Progenitor cell of endocrine pancreas (in vitro differentiated cells): Measurements from ENCODE around the gene SPACA1. TPM values are rescaled to one million over a fixed set of nuclear protein-coding genes. Genes with fewer than 3 reads are reported as not detected.

Experiments
- DNase-seq: peaks from one replicate; pipeline ENCODE4 v3.0.0; 2021; ENCODE audit warnings: low spot score; ENCODE audit not compliant: unreplicated experiment
- H3K27ac Mint-ChIP-seq: 2 replicates; pipeline ENCODE4 v1.8.0; 2021; ENCODE audit warnings: mild to moderate bottlenecking, moderate library complexity, mixed read lengths
- H3K27me3 Mint-ChIP-seq: 2 replicates; pipeline ENCODE4 v1.8.0; 2021; ENCODE audit warnings: mixed read lengths
- H3K36me3 Mint-ChIP-seq: 2 replicates; pipeline ENCODE4 v1.8.0; 2022; ENCODE audit warnings: mixed read lengths; ENCODE audit not compliant: insufficient read depth
- H3K4me1 Mint-ChIP-seq: 2 replicates; pipeline ENCODE4 v1.8.0; 2021; ENCODE audit warnings: low read depth, mixed read lengths
- H3K4me3 Mint-ChIP-seq: 2 replicates; pipeline ENCODE4 v1.8.0; 2021; ENCODE audit warnings: low read depth, mild to moderate bottlenecking, moderate library complexity, mixed read lengths
- H3K9me3 Mint-ChIP-seq: 2 replicates; pipeline ENCODE4 v1.8.0; 2021; ENCODE audit warnings: low read depth, mixed read lengths
- CTCF ChIP-seq: fragments of 200-600 bp; sonication (generic); IDR thresholded peaks from one replicate; pipeline ENCODE4 v1.5.0; 2021; ENCODE audit warnings: antibody characterized with exemption, mild to moderate bottlenecking; ENCODE audit not compliant: unreplicated experiment
- total RNA-seq: library from RNA; stranded (reverse); gene quantifications from 2 replicates; pipeline ENCODE4 v1.2.1, GENCODE V29; 2021

The SPACA1 gene
- total RNA-seq, 1 donor from 2014 or later, result not detected

GRCh38 chr6:88031550-88031949 lies 16.1 kb upstream of the SPACA1 start:
- DNase-seq, result no peak
- peaks cover 56% of the 10 kb centered on the region for H3K9me3 Mint-ChIP-seq
- no peak overlapping the region for H3K27ac Mint-ChIP-seq
- no peaks in the 10 kb centered on the region for H3K27me3 Mint-ChIP-seq
- H3K36me3 Mint-ChIP-seq, result peaks cover 9% of the 10 kb centered on the region
- no peak for TF ChIP-seq CTCF
- peaks cover 2% of the 10 kb centered on the region for H3K4me1 Mint-ChIP-seq
- no peak overlapping the region for H3K4me3 Mint-ChIP-seq

DNA sequence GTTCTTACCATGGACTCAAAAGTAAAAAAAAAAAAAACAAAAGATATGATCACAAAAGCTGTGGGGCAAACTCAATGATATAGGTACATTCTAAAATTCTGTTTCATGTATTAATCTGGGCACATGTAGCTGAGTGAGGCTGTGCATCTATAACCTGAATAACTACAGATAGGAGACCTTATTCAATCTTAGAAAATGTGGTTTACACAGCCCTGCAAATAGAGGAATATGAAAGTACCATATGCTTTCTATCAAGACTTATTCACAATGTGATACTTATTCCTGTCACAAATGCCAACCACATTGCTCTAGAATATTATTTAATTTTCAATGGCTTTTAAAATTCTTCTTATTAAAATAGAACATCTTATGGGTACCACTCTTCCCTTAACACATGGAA lies 3.1 kb upstream of the SPACA1 start:
- no peaks in the 10 kb centered on the region for H3K27me3 Mint-ChIP-seq
- H3K4me3 Mint-ChIP-seq, result no peak overlapping the region
- no peak for DNase-seq
- no peak overlapping the region for H3K27ac Mint-ChIP-seq
- H3K4me1 Mint-ChIP-seq, result peaks cover 10% of the 10 kb centered on the region
- H3K9me3 Mint-ChIP-seq, result peaks cover 14% of the 10 kb centered on the region
- TF ChIP-seq CTCF, result no peak
- peaks cover 11% of the 10 kb centered on the region for H3K36me3 Mint-ChIP-seq

DNA sequence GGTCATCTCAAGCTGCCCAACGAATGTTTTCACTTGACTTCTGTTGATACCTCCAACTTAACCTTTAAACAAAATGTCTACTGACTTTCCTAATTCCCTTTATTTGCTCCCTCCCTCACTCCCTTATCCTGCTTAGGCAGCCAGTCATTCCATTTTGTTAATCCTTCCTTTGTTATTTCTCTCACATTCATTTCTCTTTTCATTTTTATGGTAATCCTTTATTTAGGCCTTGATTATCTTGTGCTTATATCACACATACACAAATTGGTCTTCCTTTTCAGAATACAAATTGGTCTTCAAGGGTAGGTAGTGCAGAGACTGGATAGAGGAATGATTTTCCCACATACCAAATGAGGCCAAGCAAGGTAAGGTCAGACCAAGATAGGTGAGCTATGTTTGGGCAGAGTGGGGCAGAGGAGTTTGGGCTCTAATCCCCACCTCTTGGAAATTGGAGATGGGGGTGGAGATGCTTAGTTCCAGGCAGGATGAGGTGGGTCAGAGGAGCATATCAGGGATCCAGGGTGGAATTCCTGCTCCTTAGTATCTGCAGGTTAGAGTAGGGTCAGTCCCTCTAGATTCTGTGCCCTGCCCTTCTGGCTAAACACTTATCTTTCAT lies 2.0 kb upstream of the SPACA1 start:
- Mint-ChIP-seq H3K27ac (no peak overlapping the region), H3K27me3 (no peaks in the 10 kb centered on the region), H3K4me1 (peaks cover 10% of the 10 kb centered on the region), H3K9me3 (peaks cover 18% of the 10 kb centered on the region), H3K4me3 (no peak overlapping the region), H3K36me3 (peaks cover 11% of the 10 kb centered on the region)
- no peak for TF ChIP-seq CTCF
- DNase-seq, result no peak

DNA sequence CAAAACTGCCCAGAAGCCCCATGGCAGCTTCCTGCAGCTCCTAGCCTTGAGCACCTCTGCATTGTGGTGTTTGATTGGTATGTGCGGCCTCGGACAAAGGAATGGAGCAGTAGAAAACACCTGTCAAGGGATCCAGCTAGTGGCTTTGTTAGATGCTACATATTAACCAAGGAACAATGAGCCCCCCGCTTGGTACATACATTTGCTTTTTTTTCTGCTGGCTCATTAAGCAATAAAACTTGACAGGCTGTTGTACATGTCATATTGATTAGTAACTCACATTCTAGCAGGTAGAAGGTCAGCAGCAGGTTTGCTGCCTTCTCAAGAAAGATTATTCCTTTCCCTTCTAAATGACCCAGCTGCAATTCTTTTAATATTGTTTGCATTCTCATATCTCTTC lies 937 bp downstream of the SPACA1 start:
- peaks cover 11% of the 10 kb centered on the region for H3K36me3 Mint-ChIP-seq
- peak overlapping the region; percentile 19 for H3K4me3 Mint-ChIP-seq
- H3K9me3 Mint-ChIP-seq, result peaks cover 18% of the 10 kb centered on the region
- peak overlapping the region; percentile 97 for H3K27ac Mint-ChIP-seq
- no peaks in the 10 kb centered on the region for H3K27me3 Mint-ChIP-seq
- DNase-seq, result peak; percentile 16
- TF ChIP-seq CTCF, result no peak
- peaks cover 22% of the 10 kb centered on the region for H3K4me1 Mint-ChIP-seq

- H3K4me1 Mint-ChIP-seq, result peaks cover 22% of the 10 kb centered on the region
- no peak for TF ChIP-seq CTCF
Measured at GRCh38 chr6:88050140-88050818, 2.6 kb downstream of the SPACA1 start.

More at GRCh38 chr6:88050140-88050818, 2.6 kb downstream of the SPACA1 start:
- H3K9me3 Mint-ChIP-seq, result peaks cover 20% of the 10 kb centered on the region
- H3K36me3 Mint-ChIP-seq, result peaks cover 11% of the 10 kb centered on the region
- no peak for DNase-seq
- no peak overlapping the region for H3K27ac Mint-ChIP-seq
- H3K27me3 Mint-ChIP-seq, result no peaks in the 10 kb centered on the region
- H3K4me3 Mint-ChIP-seq, result no peak overlapping the region
